NCI-H1417 (cell line): Measurements from ENCODE around the gene PLA2G7.
"Not testable (repeated sequence)": the region's sequence is repeated elsewhere in the genome, so short reads cannot be mapped to it uniquely, and the experiment has no call there.

ENCODE experiments used
- DNase-seq, 3 experiments: peaks; one replicate each; lab custom pipeline; 2025; lab: John Stamatoyannopoulos, UW

Gene PLA2G7

GRCh38 chr6:46734867-46735719, at the start of gene PLA2G7:
PLA2G7 (minus strand) TSS chr6:46735375; CDS start chr6:46722891, 12,484 bp downstream.
- DNase-seq: peak in 2 of 3 experiments; percentile 73 to 76

- no peak for DNase-seq
Measured at GRCh38 chr6:46784535-46784934, 49.4 kb upstream of the PLA2G7 start.

GRCh38 chr6:46781478-46782378, 46.6 kb upstream of the PLA2G7 start:
- peak; percentile 48 to 83 (median 73) for DNase-seq

GRCh38 chr6:46777476-46778346, 42.5 kb upstream of the PLA2G7 start:
- DNase-seq: no peak

DNA sequence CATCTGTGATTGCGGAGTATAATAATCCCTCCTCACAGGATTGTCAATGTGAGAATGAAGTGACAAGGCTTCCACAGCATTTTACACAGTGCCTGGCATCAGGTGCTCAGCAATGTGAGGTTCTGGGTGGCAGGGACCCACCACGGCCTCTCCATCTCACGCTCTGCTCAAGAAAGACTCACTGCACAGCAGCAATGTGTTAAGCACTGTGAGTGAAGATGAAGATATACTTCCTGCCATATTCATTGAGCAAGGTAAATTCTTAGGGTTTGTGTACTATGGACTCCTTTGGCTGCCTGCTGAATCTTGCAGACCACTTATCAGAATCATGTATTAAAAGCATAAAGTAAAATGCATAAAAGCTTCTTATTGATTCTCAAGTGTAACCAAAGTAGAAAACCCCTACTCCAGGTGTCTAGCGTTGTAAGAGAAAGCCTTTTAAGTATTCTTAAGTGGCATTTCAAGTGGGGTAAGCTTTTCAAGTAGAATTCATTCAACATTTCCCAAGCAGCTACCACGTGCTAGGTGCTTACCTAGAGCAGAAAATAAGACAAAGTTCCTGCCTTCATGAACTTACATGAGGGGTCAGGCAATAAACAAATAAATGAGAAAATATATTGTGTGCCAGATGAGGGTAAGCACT, 41.0 kb upstream of the PLA2G7 start:
- peak in 2 of 3 experiments; percentile 13 to 84 for DNase-seq

GRCh38 chr6:46774736-46775135, 39.6 kb upstream of the PLA2G7 start:
- DNase-seq: not testable (repeated sequence)

DNA sequence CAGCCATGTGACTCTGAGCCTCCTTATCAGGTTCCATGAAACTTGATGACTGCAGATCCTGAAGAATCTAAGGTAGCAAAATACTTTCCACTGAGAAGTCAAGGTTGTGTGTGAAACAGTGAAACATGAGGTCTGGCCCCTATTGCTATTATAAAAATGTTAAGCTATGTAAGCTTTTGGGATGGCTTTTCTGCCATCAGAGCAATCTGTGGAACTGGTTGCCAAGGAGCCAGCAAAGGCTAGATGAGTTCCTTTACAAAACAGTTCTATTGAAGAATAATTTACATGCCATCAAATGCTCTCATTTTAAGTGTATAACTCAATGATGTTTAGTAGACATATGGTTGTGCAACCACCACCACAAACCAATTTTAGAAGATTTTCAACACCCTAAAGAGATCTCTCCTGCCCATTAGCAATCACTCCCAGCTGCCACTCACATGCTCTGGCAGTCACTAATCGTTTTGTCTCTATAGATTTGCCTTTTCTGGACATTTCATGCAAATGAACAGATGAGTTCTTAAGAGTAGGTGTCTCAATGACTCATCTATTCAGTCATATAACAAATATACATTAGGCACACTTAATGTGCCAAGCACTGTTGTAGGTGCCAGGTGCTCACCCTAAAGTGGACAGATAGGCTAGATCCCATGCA, 38.2 kb upstream of the PLA2G7 start:
- no peak for DNase-seq

DNA sequence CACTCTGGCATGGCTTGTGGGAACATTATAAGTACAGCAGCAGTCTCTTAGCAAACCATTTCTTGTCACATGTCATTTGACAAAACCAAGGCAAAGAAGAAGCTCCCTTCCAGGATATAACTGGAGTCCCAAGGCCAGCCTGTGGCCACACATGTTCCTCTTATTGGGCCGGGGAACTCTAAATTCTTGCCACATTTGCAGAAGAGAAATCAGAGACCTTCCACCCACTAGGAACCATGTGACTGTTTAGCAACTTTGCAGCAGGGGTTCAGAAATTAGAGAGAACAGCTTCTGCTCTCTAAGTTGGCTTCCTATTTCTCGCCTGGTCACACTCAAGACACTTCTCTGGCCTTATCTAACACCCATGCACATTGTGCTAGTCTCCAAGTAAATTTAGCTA, 37.6 kb upstream of the PLA2G7 start:
- DNase-seq: no peak

DNA sequence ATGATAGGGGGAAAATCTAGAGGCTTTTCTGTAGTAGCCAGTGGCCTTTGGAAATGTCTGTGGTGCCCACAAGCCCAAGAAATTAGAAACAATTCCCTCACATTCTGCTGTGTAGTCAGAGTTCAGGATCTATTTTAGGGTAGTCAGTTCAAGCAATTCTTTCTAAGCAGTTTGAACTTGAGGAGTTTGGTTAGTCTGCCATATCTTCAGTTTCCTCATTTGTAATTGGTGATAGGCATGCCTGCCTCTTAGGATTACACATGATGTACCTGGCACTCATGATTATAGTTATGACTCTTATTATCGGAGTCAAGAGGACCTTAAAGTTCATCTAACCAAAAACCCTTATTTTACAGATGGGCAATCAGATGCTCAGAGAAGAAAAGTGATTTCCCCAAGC, 36.8 kb upstream of the PLA2G7 start:
- no peak for DNase-seq

GRCh38 chr6:46764961-46765360, 29.8 kb upstream of the PLA2G7 start:
- no peak for DNase-seq

DNA sequence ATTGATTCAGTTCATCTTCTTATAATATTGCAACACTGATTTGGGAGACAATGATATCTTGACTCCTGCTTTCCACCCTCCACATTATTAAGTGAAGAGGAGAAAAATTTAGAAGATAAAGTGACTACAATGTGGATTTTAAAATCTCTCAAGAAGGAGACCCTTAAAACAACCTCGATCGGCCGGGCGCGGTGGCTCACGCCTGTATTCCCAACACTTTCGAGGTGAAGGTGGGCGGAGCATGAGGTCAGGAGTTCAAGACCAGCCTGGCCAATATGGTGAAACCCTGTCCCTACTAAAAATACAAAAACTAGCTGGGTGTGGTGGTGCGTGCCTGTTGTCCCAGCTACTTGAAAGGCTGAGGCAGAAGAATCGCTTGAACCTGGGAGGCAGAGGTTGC, 29.1 kb upstream of the PLA2G7 start:
- not testable (repeated sequence) for DNase-seq

GRCh38 chr6:46763466-46763865, 28.3 kb upstream of the PLA2G7 start:
- DNase-seq: no peak

- DNase-seq: no peak
Measured at GRCh38 chr6:46760925-46761324, 25.8 kb upstream of the PLA2G7 start.

GRCh38 chr6:46758960-46759753, 24.0 kb upstream of the PLA2G7 start:
- no peak for DNase-seq

DNA sequence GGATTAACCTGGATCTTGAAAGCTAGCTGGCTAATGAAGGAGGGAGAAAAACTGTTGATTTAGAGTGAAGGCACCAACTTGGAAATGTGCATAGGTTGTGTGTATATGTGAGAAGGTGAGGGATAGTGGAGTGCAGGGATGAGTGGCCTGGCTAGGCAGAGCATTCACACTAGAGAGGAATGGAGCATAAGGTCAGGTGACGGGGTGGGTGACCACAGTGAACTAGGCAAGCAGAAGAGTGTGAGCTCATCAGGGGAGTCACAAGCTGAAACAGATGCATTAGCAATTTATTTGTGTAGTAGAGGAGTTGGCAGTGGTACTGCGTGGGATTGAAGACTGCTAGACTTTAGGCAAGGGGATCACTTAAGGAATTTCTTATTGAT, 22.0 kb upstream of the PLA2G7 start:
- no peak for DNase-seq

GRCh38 chr6:46756469-46757213, 21.5 kb upstream of the PLA2G7 start:
- DNase-seq: no peak

DNA sequence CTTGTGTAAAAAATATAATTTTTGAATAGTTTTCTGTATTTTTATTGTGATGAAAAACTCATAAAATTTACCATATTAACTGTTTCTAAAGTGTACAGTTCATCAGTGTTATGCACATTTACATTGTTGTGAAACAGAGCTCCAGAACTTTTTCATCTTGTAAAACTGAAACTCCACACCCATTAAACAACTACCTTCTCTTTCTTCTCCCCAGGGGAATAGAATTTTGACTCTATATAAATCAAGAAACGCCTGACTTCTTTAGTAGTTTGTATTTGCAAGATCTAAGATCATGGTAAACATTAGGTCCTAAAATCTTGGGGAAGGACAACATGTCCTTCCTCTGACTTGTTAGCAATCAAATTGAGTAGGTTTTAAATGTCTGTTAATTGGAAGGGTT, 20.7 kb upstream of the PLA2G7 start:
- DNase-seq: no peak

GRCh38 chr6:46751658-46752057, 16.5 kb upstream of the PLA2G7 start:
- DNase-seq: no peak

GRCh38 chr6:46749731-46750130, 14.6 kb upstream of the PLA2G7 start:
- DNase-seq: peak in 1 of 3 experiments; percentile 14
